HuH-7 (cell line): ENCODE data around the gene C1QTNF6.
"Not testable (repeated sequence)": the region's sequence is repeated elsewhere in the genome, so short reads cannot be mapped to it uniquely, and the experiment has no call there.

Source experiments
- DNase-seq: peaks from one replicate; pipeline ENCODE4 v3.0.0; 2011; ENCODE audit warnings: low spot score

C1QTNF6 gene

GRCh38 chr22:37176464-37177061 lies 11.5 kb downstream of the C1QTNF6 start:
- no peak for DNase-seq

- no peak for DNase-seq
Measured at GRCh38 chr22:37175414-37176281, 12.4 kb downstream of the C1QTNF6 start.

GRCh38 chr22:37174964-37175363 lies 13.1 kb downstream of the C1QTNF6 start:
- DNase-seq = no peak

GRCh38 chr22:37173709-37174108 lies 14.3 kb downstream of the C1QTNF6 start:
- no peak for DNase-seq

- no peak for DNase-seq
Measured at GRCh38 chr22:37172266-37173245, 15.5 kb downstream of the C1QTNF6 start.

- no peak for DNase-seq
Measured at GRCh38 chr22:37171662-37172061, 16.4 kb downstream of the C1QTNF6 start.

GRCh38 chr22:37170689-37171405 lies 17.2 kb downstream of the C1QTNF6 start:
- DNase-seq = not testable (repeated sequence)

- DNase-seq = no peak
Measured at GRCh38 chr22:37169947-37170688, 17.9 kb downstream of the C1QTNF6 start.

- no peak for DNase-seq
Measured at GRCh38 chr22:37169406-37169805, 18.6 kb downstream of the C1QTNF6 start.

- no peak for DNase-seq
Measured at GRCh38 chr22:37167981-37168647, 19.9 kb downstream of the C1QTNF6 start.

- DNase-seq = no peak
Measured at GRCh38 chr22:37167176-37167980, 20.7 kb downstream of the C1QTNF6 start.

GRCh38 chr22:37166675-37167066 lies 21.4 kb downstream of the C1QTNF6 start:
- peak; percentile 93 for DNase-seq

GRCh38 chr22:37165940-37166674 lies 21.9 kb downstream of the C1QTNF6 start:
- DNase-seq = no peak

- DNase-seq = no peak
Measured at GRCh38 chr22:37165066-37165465, 23.0 kb downstream of the C1QTNF6 start.

GRCh38 chr22:37164505-37164887 lies 23.6 kb downstream of the C1QTNF6 start:
- no peak for DNase-seq

GRCh38 chr22:37163575-37164504 lies 24.2 kb downstream of the C1QTNF6 start:
- DNase-seq = no peak

- DNase-seq = no peak
Measured at GRCh38 chr22:37163096-37163489, 25.0 kb downstream of the C1QTNF6 start.
